HG02623 (cell line): ENCODE results near the gene OSBPL3.
A peak's percentile ranks its signal among the peaks of the same experiment; 100 is the strongest.
"Not testable (repeated sequence)": the region's sequence is repeated elsewhere in the genome, so short reads cannot be mapped to it uniquely, and the experiment has no call there.

ENCODE experiments used
- ATAC-seq: cut with Tn5 transposase; IDR thresholded peaks from one replicate; pipeline ENCODE4 v1.9.1; 2021; ENCODE audit warnings: moderate library complexity; ENCODE audit not compliant: unreplicated experiment

The OSBPL3 gene

DNA sequence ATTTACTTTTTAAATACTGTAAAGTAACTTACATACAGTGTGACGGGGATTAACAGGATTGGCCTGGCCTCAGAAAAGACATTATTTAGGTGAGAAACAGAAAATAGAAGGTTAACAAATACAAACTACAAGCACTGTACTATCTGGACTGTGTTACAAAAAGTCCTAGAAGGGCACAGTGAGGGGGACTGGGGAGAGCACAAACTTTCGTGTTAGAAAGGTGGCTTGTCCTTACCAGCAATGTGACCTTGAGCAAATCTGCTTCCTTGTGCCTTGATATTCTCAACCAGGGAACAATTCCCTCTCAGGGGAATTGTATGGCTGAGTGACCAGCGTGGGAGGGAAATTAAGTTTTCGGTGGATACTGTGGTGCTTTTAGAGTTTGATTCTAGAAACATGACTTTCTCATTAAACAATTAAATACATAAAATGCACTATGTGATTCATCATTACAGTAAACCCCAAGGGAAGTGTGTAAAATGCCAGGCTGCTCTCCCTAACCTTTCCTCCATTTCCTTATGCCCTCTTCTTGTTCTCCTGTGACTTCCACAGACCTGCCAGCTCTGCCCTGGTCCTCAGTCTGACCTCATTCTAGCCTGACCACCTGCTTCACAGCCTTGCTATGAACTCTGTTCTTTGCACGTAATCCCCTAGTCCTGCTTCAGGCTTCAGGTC is 57.7 kb downstream of the OSBPL3 start:
- ATAC-seq: no peak

DNA sequence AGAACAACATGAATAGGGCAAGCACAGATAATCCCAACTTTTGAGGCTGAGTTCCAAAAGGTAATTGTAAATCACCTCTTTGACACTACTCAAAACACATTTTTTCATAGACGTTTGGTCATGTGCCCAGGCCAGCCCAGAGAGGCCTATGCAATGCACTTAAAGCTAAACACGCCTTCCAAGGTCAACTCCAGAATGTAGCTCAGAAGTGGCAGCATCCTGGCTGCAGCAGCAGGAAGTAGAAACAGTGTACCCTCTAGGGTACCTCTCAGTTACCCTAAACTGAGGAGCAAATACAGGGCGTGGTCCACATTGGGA is 58.7 kb downstream of the OSBPL3 start:
- ATAC-seq: no peak

- ATAC-seq: no peak
These were observed 59.3 kb downstream of the OSBPL3 start for GRCh38 chr7:24920451-24921361.

GRCh38 chr7:24917510-24918239 is 62.3 kb downstream of the OSBPL3 start:
- ATAC-seq: peak; percentile 37

- ATAC-seq: no peak
These were observed 63.4 kb downstream of the OSBPL3 start for GRCh38 chr7:24916463-24917040.

GRCh38 chr7:24914465-24914859 is 65.5 kb downstream of the OSBPL3 start:
- ATAC-seq: no peak

DNA sequence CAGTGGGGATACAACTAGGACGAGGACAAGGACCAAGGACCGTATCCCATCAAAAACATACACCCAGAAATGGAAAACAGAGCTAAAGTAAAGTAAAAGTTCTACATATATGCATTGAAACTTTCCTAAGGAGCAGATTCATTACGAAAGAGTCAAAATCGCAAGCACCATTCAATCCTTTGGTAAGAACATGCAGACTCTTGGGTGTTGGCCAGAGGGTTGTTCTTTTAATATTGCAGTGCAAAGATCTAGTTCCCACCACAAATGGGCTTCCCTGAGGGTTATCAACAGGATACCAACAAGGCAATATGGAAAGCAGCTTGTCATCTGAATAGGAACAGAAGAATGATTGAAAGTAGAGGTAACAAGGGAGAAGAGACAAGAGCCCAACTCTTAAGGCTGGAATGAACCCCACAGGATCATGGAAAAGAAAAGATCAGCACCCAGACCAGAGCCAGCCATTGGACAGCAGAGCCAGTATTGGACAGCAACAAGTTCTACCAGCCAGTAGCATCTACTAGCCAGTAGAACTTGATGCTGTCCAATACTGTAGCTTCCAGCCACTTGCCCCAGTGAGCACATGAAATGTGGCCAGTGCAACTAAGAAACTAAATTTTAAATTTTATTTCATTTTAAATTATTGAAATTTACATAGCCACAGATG is 66.0 kb downstream of the OSBPL3 start:
- ATAC-seq: no peak

GRCh38 chr7:24912874-24913514 is 67.0 kb downstream of the OSBPL3 start:
- no peak for ATAC-seq

GRCh38 chr7:24912424-24912823 is 67.6 kb downstream of the OSBPL3 start:
- no peak for ATAC-seq

GRCh38 chr7:24911213-24911603 is 68.8 kb downstream of the OSBPL3 start:
- peak; percentile 36 for ATAC-seq

GRCh38 chr7:24910551-24911212 is 69.3 kb downstream of the OSBPL3 start:
- ATAC-seq: no peak

DNA sequence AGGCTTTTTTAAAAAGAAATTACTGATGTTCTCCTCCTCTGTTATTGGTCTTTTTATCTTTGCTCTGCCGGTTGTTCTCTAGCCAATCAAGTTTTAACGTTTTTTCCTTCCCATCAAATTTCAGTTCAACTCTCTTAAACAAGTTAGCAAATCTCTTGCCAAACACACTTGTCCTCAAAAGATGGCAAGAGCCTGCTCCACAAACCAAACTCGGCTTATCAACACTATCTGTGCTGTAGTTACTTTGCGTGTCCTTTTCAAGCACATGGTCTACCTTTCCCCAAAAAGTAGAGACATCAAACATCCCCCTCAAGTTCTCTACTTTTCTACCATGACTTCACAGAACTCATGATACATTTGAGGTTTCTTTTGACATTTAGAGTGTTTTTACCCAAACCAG is 71.3 kb downstream of the OSBPL3 start:
- no peak for ATAC-seq

DNA sequence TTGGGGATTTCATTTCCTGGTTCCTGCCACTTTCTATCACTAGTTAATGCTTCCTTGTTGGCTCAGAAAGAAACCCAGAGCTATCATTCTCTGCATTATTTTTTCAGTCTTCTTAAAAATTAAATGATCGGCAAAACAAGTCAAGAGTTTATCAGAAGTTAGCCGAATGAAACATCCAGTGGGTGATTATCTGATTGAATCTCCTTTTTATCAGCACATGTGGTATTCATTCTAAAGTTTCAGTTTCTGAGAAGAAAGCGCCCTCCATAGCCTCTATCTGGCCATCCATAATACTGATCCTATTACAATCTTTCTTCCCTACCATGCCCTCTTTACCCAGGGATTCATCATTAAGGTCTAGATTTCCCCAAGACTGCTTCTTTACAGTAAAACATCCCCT is 71.8 kb downstream of the OSBPL3 start:
- ATAC-seq: no peak

- peak; percentile 37 for ATAC-seq
These were observed 72.6 kb downstream of the OSBPL3 start for GRCh38 chr7:24907311-24907886.

- no peak for ATAC-seq
These were observed 73.8 kb downstream of the OSBPL3 start for GRCh38 chr7:24905996-24906770.

DNA sequence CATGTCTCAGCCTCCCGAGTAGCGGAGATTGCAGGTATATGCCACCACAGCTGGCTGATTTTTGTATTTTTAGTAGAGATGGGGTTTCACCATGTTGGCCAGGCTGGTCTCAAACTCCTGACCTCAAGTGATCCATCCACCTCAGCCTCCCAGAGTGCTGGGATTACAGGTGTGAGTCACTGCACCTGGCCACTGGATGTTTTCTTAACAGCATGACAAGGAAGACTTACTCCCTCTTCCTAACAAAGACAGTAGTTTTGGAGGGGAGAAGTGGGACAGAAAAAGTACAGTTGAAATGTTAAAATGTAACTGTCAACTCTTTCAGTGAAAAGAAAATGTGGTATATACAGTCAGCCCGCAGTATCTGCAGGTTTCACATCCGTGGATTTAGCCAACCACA is 76.0 kb downstream of the OSBPL3 start:
- not testable (repeated sequence) for ATAC-seq

DNA sequence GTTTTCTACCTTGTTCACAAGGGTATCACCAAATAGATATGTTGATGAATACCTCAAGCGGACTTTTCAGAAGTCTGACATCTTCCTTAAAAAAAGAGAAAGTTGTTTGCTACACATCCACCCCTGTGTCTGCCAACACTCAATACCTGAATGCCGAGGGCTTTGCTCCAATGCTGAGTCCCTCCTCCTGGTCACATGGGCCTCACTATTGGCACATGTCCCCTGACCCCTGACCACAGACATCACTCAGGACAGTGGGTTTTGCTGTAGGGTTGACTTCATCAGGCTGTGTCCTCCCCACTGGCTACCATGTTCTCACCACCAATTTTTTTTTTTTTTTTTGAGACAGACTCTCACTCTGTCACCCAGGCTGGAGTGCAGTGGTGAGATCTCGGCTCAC is 76.4 kb downstream of the OSBPL3 start:
- ATAC-seq: no peak

DNA sequence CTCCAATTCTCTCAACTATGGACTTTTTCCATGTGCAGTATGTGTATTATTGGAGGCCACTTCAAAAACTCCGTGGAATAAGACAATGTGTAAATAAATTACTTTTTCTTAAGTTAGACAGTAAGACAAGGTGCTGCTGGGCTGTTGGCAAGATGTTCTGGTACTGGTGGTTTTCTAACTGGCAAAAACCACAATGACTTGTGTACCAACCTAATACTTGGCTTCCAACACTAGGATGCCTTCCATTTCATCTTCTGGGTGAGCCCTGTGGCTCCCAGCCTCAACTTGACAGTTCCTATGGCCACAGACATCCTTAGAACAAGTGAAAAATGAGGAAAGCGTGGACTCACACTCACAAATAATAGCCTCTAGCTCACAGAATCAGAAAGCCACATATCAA is 77.0 kb downstream of the OSBPL3 start:
- ATAC-seq: no peak

DNA sequence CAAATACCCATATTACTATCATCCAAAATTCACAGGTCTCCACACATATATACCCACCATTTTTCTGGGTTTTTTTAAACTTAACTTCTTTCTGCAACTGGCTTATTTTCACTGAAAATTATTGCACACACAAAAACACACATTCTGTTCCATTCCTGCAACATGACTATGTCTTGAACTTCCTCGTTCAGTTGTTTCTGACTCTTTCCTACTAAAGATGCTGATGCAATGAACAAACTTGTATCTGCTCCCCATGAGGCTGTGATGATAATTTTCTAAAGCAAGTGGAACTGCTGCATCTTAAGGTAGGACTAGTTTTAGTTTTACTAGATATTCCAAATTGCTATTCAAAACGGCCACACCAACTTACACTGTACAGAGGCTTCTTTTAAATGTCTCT is 77.7 kb downstream of the OSBPL3 start:
- no peak for ATAC-seq
